OCI-LY7 (cell line): Measurements from ENCODE around the gene FRMD1.

Experiments used
- EZH2phosphoT487 ChIP-seq: fragments of 200-600 bp; sonication (generic); IDR thresholded peaks from 2 replicates; pipeline ENCODE4 v1.6.1; 2018; ENCODE audit warnings: low read depth, borderline replicate concordance, mild to moderate bottlenecking, mixed run types, antibody characterized with exemption, low read length, moderate library complexity, mixed read lengths
- TF ChIP-seq, protein P1 (sequence below): fragments of 200-600 bp; sonication (generic); conservative IDR thresholded peaks from 2 replicates; pipeline ENCODE4 v1.5.1; 2014; ENCODE audit warnings: mild to moderate bottlenecking, antibody characterized with exemption, low read length, moderate library complexity, mixed read lengths

- TF ChIP-seq, protein P1, sequence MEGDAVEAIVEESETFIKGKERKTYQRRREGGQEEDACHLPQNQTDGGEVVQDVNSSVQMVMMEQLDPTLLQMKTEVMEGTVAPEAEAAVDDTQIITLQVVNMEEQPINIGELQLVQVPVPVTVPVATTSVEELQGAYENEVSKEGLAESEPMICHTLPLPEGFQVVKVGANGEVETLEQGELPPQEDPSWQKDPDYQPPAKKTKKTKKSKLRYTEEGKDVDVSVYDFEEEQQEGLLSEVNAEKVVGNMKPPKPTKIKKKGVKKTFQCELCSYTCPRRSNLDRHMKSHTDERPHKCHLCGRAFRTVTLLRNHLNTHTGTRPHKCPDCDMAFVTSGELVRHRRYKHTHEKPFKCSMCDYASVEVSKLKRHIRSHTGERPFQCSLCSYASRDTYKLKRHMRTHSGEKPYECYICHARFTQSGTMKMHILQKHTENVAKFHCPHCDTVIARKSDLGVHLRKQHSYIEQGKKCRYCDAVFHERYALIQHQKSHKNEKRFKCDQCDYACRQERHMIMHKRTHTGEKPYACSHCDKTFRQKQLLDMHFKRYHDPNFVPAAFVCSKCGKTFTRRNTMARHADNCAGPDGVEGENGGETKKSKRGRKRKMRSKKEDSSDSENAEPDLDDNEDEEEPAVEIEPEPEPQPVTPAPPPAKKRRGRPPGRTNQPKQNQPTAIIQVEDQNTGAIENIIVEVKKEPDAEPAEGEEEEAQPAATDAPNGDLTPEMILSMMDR = no peak
- no peak for TF ChIP-seq EZH2phosphoT487
Observed at GRCh38 chr6:168013250-168013915, 65.6 kb downstream of the FRMD1 start.
